ENCODE data around the gene KLK6.
A peak's percentile ranks its signal among the peaks of the same experiment; 100 is the strongest.

Gene KLK6

GRCh38 chr19:50925734-50926133, 43.7 kb downstream of the KLK6 start:
- Histone ChIP-seq H4K20me1 (no peaks in the 10 kb centered on the region), H3K4me3 (no peak overlapping the region), H3K9ac (no peak overlapping the region), H3K36me3 (no peaks in the 10 kb centered on the region), H3K4me2 (no peak overlapping the region), H3K27me3 (no peaks in the 10 kb centered on the region), H3K9me3 (replicated peaks in 1 of 11) (no peaks in the 10 kb centered on the region), H3K4me1 (peaks cover 11 to 15% (median 12%) of the 10 kb centered on the region in 10 experiments), H3K27ac (no peak overlapping the region)
- no peak for TF ChIP-seq Cebpa-rat (IDR thresholded peaks at IDR 0.05)

DNA sequence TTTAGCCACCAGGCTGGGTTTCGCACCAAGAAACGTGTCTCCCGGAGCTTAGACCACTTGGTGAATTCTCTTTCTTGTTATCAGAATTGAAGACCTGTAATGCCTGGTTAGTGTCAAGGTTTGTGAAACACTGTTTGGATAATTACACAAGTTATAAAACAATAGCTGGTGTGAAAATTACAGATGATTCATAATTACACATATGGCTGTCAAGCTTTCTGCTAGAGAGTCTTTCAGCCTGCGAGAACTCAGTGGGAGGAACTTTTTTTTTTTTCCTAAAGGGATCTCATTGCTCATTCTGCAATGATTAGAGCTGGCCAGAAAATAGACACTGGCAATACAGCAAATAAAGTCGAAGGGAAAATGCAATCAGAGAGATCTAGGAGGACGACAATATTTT, 44.8 kb downstream of the KLK6 start:
- Histone ChIP-seq H3K4me2 (no peak overlapping the region), H3K36me3 (no peaks in the 10 kb centered on the region), H4K20me1 (no peaks in the 10 kb centered on the region), H3K9me3 (replicated peaks in 1 of 11) (no peaks in the 10 kb centered on the region), H3K27me3 (no peaks in the 10 kb centered on the region), H3K9ac (no peak overlapping the region), H3K27ac (no peak overlapping the region), H3K4me3 (no peak overlapping the region), H3K4me1 (peaks cover 11 to 15% (median 12%) of the 10 kb centered on the region in 10 experiments)
- no peak for TF ChIP-seq Cebpa-rat (IDR thresholded peaks at IDR 0.05)

DNA sequence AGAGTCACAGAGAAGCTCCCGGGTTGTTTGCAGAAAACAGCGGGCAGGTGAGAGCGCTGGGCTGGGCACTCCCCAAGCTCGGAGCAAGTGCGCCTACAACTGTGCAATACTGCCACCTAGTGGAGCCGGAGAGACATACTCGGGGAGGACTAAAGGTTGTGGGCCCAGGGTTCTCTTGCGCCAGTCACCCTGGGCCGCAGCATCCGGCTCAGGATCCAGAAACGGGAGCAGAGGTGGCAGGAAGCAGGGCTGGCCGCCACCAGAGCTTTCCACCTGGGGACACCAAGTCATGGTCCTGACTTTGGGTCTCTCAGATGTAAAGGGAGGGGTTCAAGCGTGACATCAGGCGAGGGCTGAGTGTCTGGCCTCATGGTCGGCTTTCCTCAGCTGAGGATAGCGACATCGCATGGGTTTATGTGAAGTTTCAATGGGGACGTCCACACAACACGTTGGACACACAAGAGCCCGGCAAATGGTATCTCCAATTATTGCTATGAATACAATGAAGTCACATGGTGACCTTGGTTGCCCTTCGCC, 47.0 kb downstream of the KLK6 start:
- TF ChIP-seq Cebpa-rat (IDR thresholded peaks at IDR 0.05): no peak
- Histone ChIP-seq H3K4me2 (peak overlapping the region; percentile 67 to 87 (median 78)), H3K9ac (peak overlapping the region in 2 of 11 experiments; percentile 10 to 22; a peak in 1 of 22 replicates), H3K4me1 (peaks cover 11 to 15% (median 12%) of the 10 kb centered on the region in 10 experiments), H3K4me3 (no peak overlapping the region), H3K27me3 (no peaks in the 10 kb centered on the region), H3K27ac (no peak overlapping the region), H3K9me3 (replicated peaks in 1 of 11) (no peaks in the 10 kb centered on the region), H3K36me3 (no peaks in the 10 kb centered on the region), H4K20me1 (no peaks in the 10 kb centered on the region)

GRCh38 chr19:50921426-50922316, 47.7 kb downstream of the KLK6 start:
- Histone ChIP-seq H3K4me3 (no peak overlapping the region), H3K27ac (no peak overlapping the region), H3K9me3 (replicated peaks in 1 of 11) (no peaks in the 10 kb centered on the region), H3K36me3 (no peaks in the 10 kb centered on the region), H3K4me2 (peak overlapping the region; percentile 67 to 87 (median 78)), H4K20me1 (no peaks in the 10 kb centered on the region), H3K4me1 (peaks cover 11 to 15% (median 12%) of the 10 kb centered on the region in 10 experiments), H3K9ac (0 out of 22 replicates have a peak overlapping the region, but pooled peaks of 1 of the 11 experiments have one; percentile 12), H3K27me3 (no peaks in the 10 kb centered on the region)
- TF ChIP-seq Cebpa-rat (IDR thresholded peaks at IDR 0.05): no peak

DNA sequence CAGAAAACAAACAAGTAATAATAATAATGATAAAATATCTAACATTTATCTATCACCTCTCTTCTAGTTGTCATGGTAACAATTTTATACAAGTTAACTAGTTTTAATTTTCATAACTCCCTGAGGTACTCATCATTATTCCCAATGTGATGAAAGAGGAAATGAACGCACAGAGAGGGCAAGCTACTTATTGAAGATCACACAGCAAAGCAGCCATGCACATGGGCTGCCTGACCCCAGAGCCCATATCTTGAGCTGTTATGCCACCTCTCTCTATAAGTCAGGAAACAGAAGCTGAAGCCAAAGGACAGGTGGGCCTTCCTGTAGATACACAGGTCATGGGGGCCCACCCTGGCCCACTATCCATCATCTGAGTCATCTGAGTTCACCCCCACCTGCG, 53.3 kb downstream of the KLK6 start:
- Histone ChIP-seq H3K4me3 (no peak overlapping the region), H3K4me1 (peaks cover 0 to 7% (median 2%) of the 10 kb centered on the region in 10 experiments; a peak in 7 of 20 replicates), H3K9ac (no peak overlapping the region), H3K36me3 (no peaks in the 10 kb centered on the region), H4K20me1 (peaks cover 0 to 7% (median 0%) of the 10 kb centered on the region in 11 experiments; a peak in 6 of 22 replicates), H3K27ac (no peak overlapping the region), H3K9me3 (replicated peaks in 1 of 11) (no peaks in the 10 kb centered on the region), H3K4me2 (no peak overlapping the region), H3K27me3 (peaks cover 37 to 47% (median 43%) of the 10 kb centered on the region in 11 experiments)
- TF ChIP-seq Cebpa-rat (IDR thresholded peaks at IDR 0.05): no peak

GRCh38 chr19:50912727-50913716, 56.4 kb downstream of the KLK6 start:
- H3K4me1 ChIP-seq: peaks cover 0 to 15% (median 4%) of the 10 kb centered on the region in 10 experiments; a peak in 5 of 20 replicates
- no peak for TF ChIP-seq Cebpa-rat (IDR thresholded peaks at IDR 0.05)
- no peak overlapping the region for H3K9ac ChIP-seq
- no peaks in the 10 kb centered on the region for H3K9me3 ChIP-seq (replicated peaks in 1 of 11)
- H3K4me3 ChIP-seq: no peak overlapping the region
- no peaks in the 10 kb centered on the region for H3K36me3 ChIP-seq
- H3K27ac ChIP-seq: no peak overlapping the region
- H3K27me3 ChIP-seq: peaks cover 56 to 75% (median 63%) of the 10 kb centered on the region in 11 experiments
- H4K20me1 ChIP-seq: peaks cover 0 to 7% (median 0%) of the 10 kb centered on the region in 11 experiments; a peak in 6 of 22 replicates
- H3K4me2 ChIP-seq: peak overlapping the region in 2 of 11 experiments; percentile 10 to 29; a peak in 2 of 22 replicates

- Histone ChIP-seq H3K4me1 (peaks cover 0 to 15% (median 4%) of the 10 kb centered on the region in 10 experiments; a peak in 5 of 20 replicates), H3K9me3 (replicated peaks in 1 of 11) (no peaks in the 10 kb centered on the region), H3K9ac (no peak overlapping the region), H3K36me3 (no peaks in the 10 kb centered on the region), H3K4me3 (no peak overlapping the region), H3K27ac (no peak overlapping the region), H4K20me1 (peaks cover 0 to 7% (median 0%) of the 10 kb centered on the region in 11 experiments; a peak in 6 of 22 replicates), H3K4me2 (no peak overlapping the region), H3K27me3 (peaks cover 56 to 80% (median 63%) of the 10 kb centered on the region in 11 experiments)
- TF ChIP-seq Cebpa-rat (IDR thresholded peaks at IDR 0.05): no peak
These were observed 57.2 kb downstream of the KLK6 start for GRCh38 chr19:50912102-50912599.
